IMR-90 (cell line): ENCODE measurements around the gene MTR.

Source experiments
- BHLHE40 ChIP-seq: fragments of 150-350 bp; IDR thresholded peaks from 2 replicates; pipeline ENCODE4 v1.6.1; 2016; ENCODE audit warnings: mild to moderate bottlenecking, low read depth, low read length
- CEBPB ChIP-seq: IDR thresholded peaks from 2 replicates; pipeline ENCODE4 v1.6.1; 2012; ENCODE audit warnings: low read depth, low read length, improper control_type of control experiment
- CTCF ChIP-seq: conservative IDR thresholded peaks from 2 replicates; pipeline ENCODE4 v1.5.1; 2012; ENCODE audit warnings: mild to moderate bottlenecking, low read depth, low read length, improper control_type of control experiment
- FOS ChIP-seq: fragments of 150-350 bp; IDR thresholded peaks from 2 replicates; pipeline ENCODE4 v1.6.1; 2016; ENCODE audit warnings: low read depth, low read length
- MAFK ChIP-seq: IDR thresholded peaks from 2 replicates; pipeline ENCODE4 v1.6.1; 2012; ENCODE audit warnings: low read depth, low read length, improper control_type of control experiment
- MAZ ChIP-seq: IDR thresholded peaks from 2 replicates; pipeline ENCODE4 v1.6.1; 2012; ENCODE audit warnings: low read depth, mild to moderate bottlenecking, low read length, improper control_type of control experiment, moderate library complexity, borderline replicate concordance
- MXI1 ChIP-seq: IDR thresholded peaks from 2 replicates; pipeline ENCODE4 v1.6.1; 2012; ENCODE audit warnings: low read depth, mild to moderate bottlenecking, low read length, moderate library complexity, borderline replicate concordance
- POLR2A ChIP-seq: IDR thresholded peaks from 2 replicates; pipeline ENCODE4 v1.6.1; 2012; ENCODE audit warnings: mild to moderate bottlenecking, low read depth, low read length
- RAD21 ChIP-seq: IDR thresholded peaks from 2 replicates; pipeline ENCODE4 v1.6.1; 2012; ENCODE audit warnings: low read length, improper control_type of control experiment
- RCOR1 ChIP-seq: IDR thresholded peaks from 2 replicates; pipeline ENCODE4 v1.6.1; 2012; ENCODE audit warnings: mild to moderate bottlenecking, low read length, improper control_type of control experiment; ENCODE audit not compliant: insufficient replicate concordance
- RFX5 ChIP-seq: IDR thresholded peaks from 2 replicates; pipeline ENCODE4 v1.8.0; 2012; ENCODE audit warnings: low read depth, mild to moderate bottlenecking, low read length, moderate library complexity
- SMC3 ChIP-seq: fragments of 150-350 bp; IDR thresholded peaks from 2 replicates; pipeline ENCODE4 v1.6.1; 2016; ENCODE audit warnings: low read depth, mild to moderate bottlenecking, antibody characterized with exemption, low read length, moderate library complexity
- TF ChIP-seq, protein P1 (sequence below): fragments of 150-350 bp; IDR thresholded peaks from 2 replicates; pipeline ENCODE4 v1.6.1; 2017; ENCODE audit warnings: mild to moderate bottlenecking, antibody characterized with exemption, low read length, low read depth

GRCh38 chr1:236907205-236907604 is 112.1 kb downstream of the MTR start:
- TF ChIP-seq BHLHE40 (no peak), CTCF (no peak), RCOR1 (no peak), POLR2A (no peak), RFX5 (no peak), RAD21 (no peak), MXI1 (no peak), SMC3 (no peak), CEBPB (no peak), FOS (no peak), MAFK (no peak), MAZ (no peak)
- TF ChIP-seq, protein P1, sequence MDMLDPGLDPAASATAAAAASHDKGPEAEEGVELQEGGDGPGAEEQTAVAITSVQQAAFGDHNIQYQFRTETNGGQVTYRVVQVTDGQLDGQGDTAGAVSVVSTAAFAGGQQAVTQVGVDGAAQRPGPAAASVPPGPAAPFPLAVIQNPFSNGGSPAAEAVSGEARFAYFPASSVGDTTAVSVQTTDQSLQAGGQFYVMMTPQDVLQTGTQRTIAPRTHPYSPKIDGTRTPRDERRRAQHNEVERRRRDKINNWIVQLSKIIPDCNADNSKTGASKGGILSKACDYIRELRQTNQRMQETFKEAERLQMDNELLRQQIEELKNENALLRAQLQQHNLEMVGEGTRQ, result no peak
